Measurements from ENCODE around the gene LRRC15. TPM values are rescaled to one million over a fixed set of nuclear protein-coding genes. Genes with fewer than 3 reads are reported as not detected.

LRRC15 gene
- total RNA-seq, 4 donors from 2014 or later: 0.79 to 6.7 (median 1.4) TPM

DNA sequence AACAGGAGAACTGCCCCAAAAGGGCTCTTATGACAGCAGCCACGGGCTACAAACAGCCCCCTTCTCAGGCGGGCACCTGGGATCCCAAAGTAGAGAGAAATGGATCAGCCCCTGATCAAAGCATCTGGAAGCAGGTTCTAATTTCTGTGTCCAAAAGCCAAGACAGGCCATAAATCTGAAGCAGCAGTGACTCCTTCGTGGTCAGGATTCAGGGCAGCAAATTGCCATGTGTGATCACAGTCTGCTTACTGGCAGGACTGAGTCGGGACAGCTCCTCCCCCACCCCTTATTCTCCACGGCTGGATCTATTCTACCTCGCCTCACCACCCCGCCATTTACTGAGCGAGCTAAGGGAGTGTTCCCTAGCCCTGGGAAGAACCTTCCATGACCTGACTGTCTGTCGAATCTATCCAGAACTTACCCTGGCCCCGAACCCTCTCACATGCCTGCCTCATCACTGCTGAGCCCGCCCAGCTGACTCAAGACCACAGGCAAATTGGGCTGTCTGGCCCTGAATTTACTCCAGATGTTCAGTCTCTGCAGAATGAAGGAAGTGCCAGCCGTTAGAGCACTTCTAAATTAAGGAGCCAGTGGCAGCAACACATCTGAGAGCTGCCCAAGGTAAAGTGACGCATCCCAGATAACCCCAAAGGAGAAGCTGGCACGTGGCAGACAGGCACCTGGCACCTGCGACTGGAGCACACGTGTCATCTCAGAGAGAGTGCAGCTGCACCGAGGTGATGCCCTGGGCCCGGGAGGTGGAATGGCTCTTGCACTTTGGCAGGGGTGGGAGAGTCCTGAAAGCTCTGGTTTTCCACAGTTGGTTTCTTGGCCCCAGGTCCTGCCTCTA lies 1.3 kb downstream of the LRRC15 start:
- intact Hi-C loops (cut with DNase I): no loop called here
- WGBS, 2 donors: 77 to 81% methylated on average over 13 to 18 of the region's 18 CpGs
- Histone ChIP-seq H3K4me3 (replicated peaks in 1 of 3) (no peak overlapping the region), H3K27me3 (no peaks in the 10 kb centered on the region), H3K36me3 (no peaks in the 10 kb centered on the region), H3K9me3 (no peaks in the 10 kb centered on the region), H3K4me1 (peaks cover 0 to 7% of the 10 kb centered on the region in 2 donors), H3K27ac (no peak overlapping the region)
- no peak for TF ChIP-seq POLR2A (IDR thresholded peaks at IDR 0.05)
- DNase-seq: no peak

DNA sequence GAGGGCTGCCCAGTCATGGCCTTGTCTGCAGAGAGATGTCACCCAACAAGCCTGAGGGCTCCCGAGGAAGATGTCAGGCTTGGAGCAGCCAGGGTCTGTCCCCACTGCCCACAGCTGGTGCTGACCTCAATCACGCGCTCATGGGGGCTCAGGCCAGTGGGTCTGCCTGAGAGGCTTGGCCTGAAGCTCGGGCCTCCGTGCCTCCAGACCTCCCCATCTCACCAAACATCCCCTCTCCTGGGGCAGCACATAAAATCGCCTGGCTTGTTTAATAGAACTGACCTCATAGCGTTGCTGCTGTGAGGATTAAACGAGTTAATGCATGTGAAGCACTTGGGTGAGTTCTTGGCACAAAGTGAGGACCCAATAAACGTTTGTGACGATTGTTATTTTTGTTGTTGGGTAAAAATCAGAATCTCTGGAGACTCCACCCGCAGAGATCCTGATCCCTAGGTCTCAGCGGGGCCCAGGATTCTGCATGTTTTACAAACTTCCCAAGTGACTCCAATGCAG lies 3.5 kb downstream of the LRRC15 start:
- intact Hi-C loops (cut with DNase I): no loop called here
- no peak for TF ChIP-seq POLR2A (IDR thresholded peaks at IDR 0.05)
- TF ChIP-seq, protein P1, sequence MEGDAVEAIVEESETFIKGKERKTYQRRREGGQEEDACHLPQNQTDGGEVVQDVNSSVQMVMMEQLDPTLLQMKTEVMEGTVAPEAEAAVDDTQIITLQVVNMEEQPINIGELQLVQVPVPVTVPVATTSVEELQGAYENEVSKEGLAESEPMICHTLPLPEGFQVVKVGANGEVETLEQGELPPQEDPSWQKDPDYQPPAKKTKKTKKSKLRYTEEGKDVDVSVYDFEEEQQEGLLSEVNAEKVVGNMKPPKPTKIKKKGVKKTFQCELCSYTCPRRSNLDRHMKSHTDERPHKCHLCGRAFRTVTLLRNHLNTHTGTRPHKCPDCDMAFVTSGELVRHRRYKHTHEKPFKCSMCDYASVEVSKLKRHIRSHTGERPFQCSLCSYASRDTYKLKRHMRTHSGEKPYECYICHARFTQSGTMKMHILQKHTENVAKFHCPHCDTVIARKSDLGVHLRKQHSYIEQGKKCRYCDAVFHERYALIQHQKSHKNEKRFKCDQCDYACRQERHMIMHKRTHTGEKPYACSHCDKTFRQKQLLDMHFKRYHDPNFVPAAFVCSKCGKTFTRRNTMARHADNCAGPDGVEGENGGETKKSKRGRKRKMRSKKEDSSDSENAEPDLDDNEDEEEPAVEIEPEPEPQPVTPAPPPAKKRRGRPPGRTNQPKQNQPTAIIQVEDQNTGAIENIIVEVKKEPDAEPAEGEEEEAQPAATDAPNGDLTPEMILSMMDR (IDR thresholded peaks at IDR 0.05): no peak
- DNase-seq: no peak
- no peaks in the 10 kb centered on the region for H3K9me3 ChIP-seq
- H3K27ac ChIP-seq: no peak overlapping the region
- no peak overlapping the region for H3K4me3 ChIP-seq (replicated peaks in 1 of 3)
- H3K4me1 ChIP-seq: peaks cover 0 to 7% of the 10 kb centered on the region in 2 donors
- no peaks in the 10 kb centered on the region for H3K36me3 ChIP-seq
- no peaks in the 10 kb centered on the region for H3K27me3 ChIP-seq
- 75 to 78% methylated on average over 11 to 12 of the region's 12 CpGs for WGBS, 2 donors

DNA sequence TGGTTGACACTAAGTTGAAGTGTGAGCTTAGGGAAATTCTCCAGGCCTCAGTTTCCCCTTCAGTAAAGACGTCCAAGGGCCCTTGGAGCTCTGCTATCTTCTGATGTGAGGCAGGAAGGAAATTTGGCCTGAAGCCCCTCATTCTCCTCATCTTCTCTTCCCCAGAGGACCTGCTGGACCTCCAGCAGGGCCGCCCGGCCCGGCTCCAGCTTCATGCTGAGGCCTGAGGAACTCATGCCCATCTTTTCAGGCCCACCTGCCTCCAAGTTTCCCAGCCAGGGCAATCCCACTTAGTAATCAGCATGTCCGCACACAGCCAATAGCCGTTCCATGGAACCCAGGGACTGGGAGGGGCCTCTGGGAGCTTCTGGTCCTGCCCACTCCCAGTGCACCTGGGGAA lies 4.0 kb downstream of the LRRC15 start:
- Histone ChIP-seq H3K36me3 (no peaks in the 10 kb centered on the region), H3K4me1 (peaks cover 0 to 7% of the 10 kb centered on the region in 2 donors), H3K4me3 (replicated peaks in 1 of 3) (no peak overlapping the region), H3K27me3 (no peaks in the 10 kb centered on the region), H3K9me3 (no peaks in the 10 kb centered on the region), H3K27ac (no peak overlapping the region)
- intact Hi-C loops (cut with DNase I): no loop called here
- TF ChIP-seq, protein P1 (IDR thresholded peaks at IDR 0.05): no peak
- no peak for TF ChIP-seq POLR2A (IDR thresholded peaks at IDR 0.05)
- WGBS, 2 donors: 81 to 95% methylated on average over 3 to 6 of the region's 6 CpGs
- no peak for DNase-seq

DNA sequence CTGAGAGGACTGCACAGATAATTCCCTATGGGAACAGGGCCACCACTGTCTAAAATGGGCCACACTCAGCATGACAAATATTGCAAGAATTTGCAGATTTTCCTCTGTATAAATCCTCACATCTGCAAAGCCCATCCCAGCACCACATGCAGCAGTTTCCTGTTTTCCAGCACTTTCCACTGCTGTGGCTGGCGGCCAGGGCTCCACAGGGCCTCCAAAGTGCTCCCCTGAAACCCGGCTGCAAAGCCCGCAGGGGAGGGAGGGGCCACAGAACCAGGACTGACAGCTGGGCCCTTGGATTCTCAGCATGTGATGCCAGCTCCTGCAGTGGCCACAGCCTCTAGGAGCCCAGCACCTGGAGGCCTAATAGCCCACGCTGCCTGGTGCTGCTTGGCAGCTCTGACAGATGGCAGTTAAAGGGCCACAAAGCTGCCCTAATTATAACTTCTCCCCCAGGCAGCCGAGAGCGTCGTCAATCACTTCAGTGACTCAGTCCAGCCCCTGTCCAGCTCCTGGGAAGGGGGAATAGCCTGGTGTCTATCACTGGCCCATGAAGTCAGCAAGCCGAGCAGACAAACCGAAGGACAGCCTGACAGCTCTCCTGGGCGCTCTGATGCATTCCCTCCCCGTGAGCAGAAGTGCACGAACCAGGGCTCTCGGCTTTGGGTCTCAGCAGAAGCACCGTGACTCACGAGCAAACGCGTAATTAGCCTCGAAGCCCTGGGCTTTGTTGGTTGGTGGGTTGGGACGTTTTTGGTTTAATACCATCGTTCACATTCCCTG lies 4.7 kb downstream of the LRRC15 start:
- intact Hi-C loops (cut with DNase I): no loop called here
- Histone ChIP-seq H3K36me3 (no peaks in the 10 kb centered on the region), H3K9me3 (no peaks in the 10 kb centered on the region), H3K4me1 (peaks cover 0 to 6% of the 10 kb centered on the region in 2 donors), H3K4me3 (replicated peaks in 1 of 3) (no peak overlapping the region), H3K27ac (peak overlapping the region in 1 of 3 donors; percentile 8), H3K27me3 (no peaks in the 10 kb centered on the region)
- WGBS, 2 donors: 54 to 64% methylated on average over 18 of the region's 20 CpGs
- DNase-seq: peak; percentile 39 to 54
- TF ChIP-seq, protein P1 (IDR thresholded peaks at IDR 0.05): no peak
- TF ChIP-seq POLR2A (IDR thresholded peaks at IDR 0.05): no peak

DNA sequence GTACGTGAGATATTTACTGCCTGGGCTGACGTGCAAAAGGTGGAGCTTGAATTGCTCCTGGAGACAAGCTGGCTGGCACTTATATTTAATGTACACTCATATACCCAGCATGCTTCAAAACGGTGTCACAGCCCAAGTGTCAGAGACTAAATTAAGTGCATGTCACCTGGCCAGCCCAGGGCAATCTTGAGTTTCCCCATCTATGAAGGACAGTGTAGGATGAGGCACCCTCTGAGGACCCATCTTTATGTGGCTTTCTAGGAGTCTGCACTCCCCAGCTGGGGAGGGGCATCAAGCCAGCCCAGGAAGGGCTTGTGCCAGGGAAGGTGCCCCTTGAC lies 5.3 kb downstream of the LRRC15 start:
- H3K27ac ChIP-seq: no peak overlapping the region
- TF ChIP-seq, protein P1 (IDR thresholded peaks at IDR 0.05): no peak
- no peak for TF ChIP-seq POLR2A (IDR thresholded peaks at IDR 0.05)
- H3K4me3 ChIP-seq (replicated peaks in 1 of 3): no peak overlapping the region
- intact Hi-C loops (cut with DNase I): no loop called here
- H3K9me3 ChIP-seq: no peaks in the 10 kb centered on the region
- no peaks in the 10 kb centered on the region for H3K27me3 ChIP-seq
- no peak for DNase-seq
- WGBS, 2 donors: 81 to 89% methylated on average over 3 of the region's 3 CpGs
- no peaks in the 10 kb centered on the region for H3K4me1 ChIP-seq
- H3K36me3 ChIP-seq: no peaks in the 10 kb centered on the region

Measured in thyroid gland (tissue), 4 donors.